Naive B cell (primary cell): ENCODE data around the gene ZEB2. TPM values are rescaled to one million over a fixed set of nuclear protein-coding genes. Genes with fewer than 3 reads are reported as not detected.
A peak's percentile ranks its signal among the peaks of the same experiment; 100 is the strongest.

Experiments used
- ATAC-seq, 2 donors: fragments of 150-1000 bp; cut with Tn5 transposase; 2 replicates each; pipeline ENCODE4 v1.10.0; 2021; ENCODE audit warnings: low read depth in 2 of 2, mild to moderate bottlenecking in 2 of 2, moderate library complexity in 2 of 2
- DNase-seq: peaks from one replicate; pipeline ENCODE4 v3.0.0; 2022
- H3K27ac Mint-ChIP-seq, 6 donors: one replicate each; pipeline ENCODE4 v1.8.0; 2020 to 2022; ENCODE audit warnings: mild to moderate bottlenecking in 6 of 6, mixed read lengths in 6 of 6, moderate library complexity in 5 of 6, inconsistent platforms in 2 of 6
- H3K27me3 Mint-ChIP-seq, 3 donors: one replicate each; pipeline ENCODE4 v1.8.0; 2021 to 2022; ENCODE audit warnings: mixed read lengths in 3 of 3, mild to moderate bottlenecking in 1 of 3
- H3K36me3 Mint-ChIP-seq, 2 donors: one replicate each; pipeline ENCODE4 v1.8.0; 2020 to 2022; ENCODE audit warnings: mixed read lengths in 2 of 2, inconsistent platforms in 1 of 2, mild to moderate bottlenecking in 1 of 2
- H3K4me1 Mint-ChIP-seq, 3 donors: one replicate each; pipeline ENCODE4 v1.8.0; 2020 to 2022; ENCODE audit warnings: mixed read lengths in 3 of 3, inconsistent platforms in 1 of 3, mild to moderate bottlenecking in 1 of 3, moderate library complexity in 1 of 3
- H3K4me3 Mint-ChIP-seq, 8 donors: one replicate each; pipeline ENCODE4 v1.8.0; 2020 to 2022; ENCODE audit warnings: mild to moderate bottlenecking in 8 of 8, mixed read lengths in 8 of 8, moderate library complexity in 8 of 8, inconsistent platforms in 2 of 8
- H3K9me3 Mint-ChIP-seq, 7 donors: one replicate each; pipeline ENCODE4 v1.8.0; 2020 to 2022; ENCODE audit warnings: mixed read lengths in 7 of 7, mild to moderate bottlenecking in 5 of 7, inconsistent platforms in 2 of 7, moderate library complexity in 1 of 7
- polyA plus RNA-seq, 6 donors: library from polyadenylated mRNA; unstranded; fragments of 300-500 nt; fragmentation: Illumina TruSeq; gene quantifications; one replicate each; pipeline ENCODE4 v1.2.3, GENCODE V29; 2021; ENCODE audit warnings: low read depth in 6 of 6

Gene ZEB2
- polyA plus RNA-seq, 6 donors from 2014 or later = 62.2 to 96.5 (median 73.1) TPM

- H3K4me3 Mint-ChIP-seq = no peak overlapping the region
- no peak for ATAC-seq
- H3K27me3 Mint-ChIP-seq = no peaks in the 10 kb centered on the region
- H3K36me3 Mint-ChIP-seq = no peaks in the 10 kb centered on the region
- peaks cover 63 to 75% (median 72%) of the 10 kb centered on the region in 3 donors for H3K4me1 Mint-ChIP-seq
- no peak for DNase-seq
- no peaks in the 10 kb centered on the region for H3K9me3 Mint-ChIP-seq
- H3K27ac Mint-ChIP-seq = peak overlapping the region in 5 of 6 donors; percentile 0 to 76 (median 22)
These were observed 23.6 kb downstream of the ZEB2 start for GRCh38 chr2:144496092-144496976.

GRCh38 chr2:144495227-144496091 is 24.5 kb downstream of the ZEB2 start:
- no peaks in the 10 kb centered on the region for H3K36me3 Mint-ChIP-seq
- H3K27ac Mint-ChIP-seq = peak overlapping the region in 5 of 6 donors; percentile 22 to 83 (median 56)
- H3K9me3 Mint-ChIP-seq = no peaks in the 10 kb centered on the region
- H3K27me3 Mint-ChIP-seq = no peaks in the 10 kb centered on the region
- peak overlapping the region in 4 of 8 donors; percentile 1 to 75 (median 31) for H3K4me3 Mint-ChIP-seq
- H3K4me1 Mint-ChIP-seq = peaks cover 56 to 73% (median 70%) of the 10 kb centered on the region in 3 donors
- ATAC-seq (no peak), DNase-seq (no peak)

- H3K4me3 Mint-ChIP-seq = peak overlapping the region in 3 of 8 donors; percentile 8 to 41 (median 38)
- H3K27ac Mint-ChIP-seq = peak overlapping the region in 4 of 6 donors; percentile 18 to 72 (median 52)
- H3K27me3 Mint-ChIP-seq = no peaks in the 10 kb centered on the region
- H3K36me3 Mint-ChIP-seq = no peaks in the 10 kb centered on the region
- ATAC-seq = peak; percentile 75 to 79
- no peaks in the 10 kb centered on the region for H3K9me3 Mint-ChIP-seq
- peaks cover 50 to 65% (median 62%) of the 10 kb centered on the region in 3 donors for H3K4me1 Mint-ChIP-seq
- DNase-seq = no peak
These were observed 26.7 kb downstream of the ZEB2 start for GRCh38 chr2:144493027-144493809.

GRCh38 chr2:144490857-144491256 is 29.1 kb downstream of the ZEB2 start:
- Mint-ChIP-seq H3K4me1 (peaks cover 45 to 58% (median 54%) of the 10 kb centered on the region in 3 donors), H3K36me3 (no peaks in the 10 kb centered on the region), H3K27me3 (no peaks in the 10 kb centered on the region), H3K4me3 (no peak overlapping the region), H3K27ac (peak overlapping the region in 2 of 6 donors; percentile 9 to 54), H3K9me3 (no peaks in the 10 kb centered on the region)
- ATAC-seq (peak in 1 of 2 donors; percentile 43), DNase-seq (no peak)

GRCh38 chr2:144490017-144490416 is 29.9 kb downstream of the ZEB2 start:
- no peaks in the 10 kb centered on the region for H3K36me3 Mint-ChIP-seq
- no peaks in the 10 kb centered on the region for H3K27me3 Mint-ChIP-seq
- H3K9me3 Mint-ChIP-seq = no peaks in the 10 kb centered on the region
- DNase-seq (no peak), ATAC-seq (no peak)
- H3K27ac Mint-ChIP-seq = peak overlapping the region in 1 of 6 donors; percentile 9
- H3K4me1 Mint-ChIP-seq = peaks cover 36 to 52% (median 49%) of the 10 kb centered on the region in 3 donors
- H3K4me3 Mint-ChIP-seq = no peak overlapping the region

- Mint-ChIP-seq H3K4me1 (peaks cover 35 to 48% (median 43%) of the 10 kb centered on the region in 3 donors), H3K4me3 (no peak overlapping the region), H3K36me3 (no peaks in the 10 kb centered on the region), H3K27me3 (no peaks in the 10 kb centered on the region), H3K27ac (peak overlapping the region in 2 of 6 donors; percentile 21 to 53), H3K9me3 (no peaks in the 10 kb centered on the region)
- DNase-seq = no peak
- no peak for ATAC-seq
These were observed 30.5 kb downstream of the ZEB2 start for GRCh38 chr2:144489315-144489916.

GRCh38 chr2:144484201-144484948 is 35.5 kb downstream of the ZEB2 start:
- Mint-ChIP-seq H3K9me3 (no peaks in the 10 kb centered on the region), H3K4me1 (peaks cover 49 to 58% (median 56%) of the 10 kb centered on the region in 3 donors), H3K4me3 (no peak overlapping the region), H3K27me3 (no peaks in the 10 kb centered on the region), H3K36me3 (peaks cover 13 to 14% of the 10 kb centered on the region in 2 donors), H3K27ac (peak overlapping the region in 4 of 6 donors; percentile 35 to 87 (median 58))
- DNase-seq (no peak), ATAC-seq (no peak)

- ATAC-seq = no peak
- no peak overlapping the region for H3K4me3 Mint-ChIP-seq
- H3K4me1 Mint-ChIP-seq = peaks cover 54 to 60% (median 56%) of the 10 kb centered on the region in 3 donors
- no peaks in the 10 kb centered on the region for H3K27me3 Mint-ChIP-seq
- H3K27ac Mint-ChIP-seq = peak overlapping the region in 2 of 6 donors; percentile 1 to 7
- H3K9me3 Mint-ChIP-seq = no peaks in the 10 kb centered on the region
- no peak for DNase-seq
- peaks cover 13 to 14% of the 10 kb centered on the region in 2 donors for H3K36me3 Mint-ChIP-seq
These were observed 38.3 kb downstream of the ZEB2 start for GRCh38 chr2:144481666-144482065.

GRCh38 chr2:144481109-144481508 is 38.8 kb downstream of the ZEB2 start:
- Mint-ChIP-seq H3K27me3 (no peaks in the 10 kb centered on the region), H3K4me3 (no peak overlapping the region), H3K27ac (peak overlapping the region in 4 of 6 donors; percentile 2 to 80 (median 35)), H3K9me3 (no peaks in the 10 kb centered on the region), H3K36me3 (peaks cover 13 to 14% of the 10 kb centered on the region in 2 donors), H3K4me1 (peaks cover 59 to 65% (median 61%) of the 10 kb centered on the region in 3 donors)
- ATAC-seq (no peak), DNase-seq (no peak)

- Mint-ChIP-seq H3K4me1 (peaks cover 63 to 65% (median 64%) of the 10 kb centered on the region in 3 donors), H3K4me3 (no peak overlapping the region), H3K27me3 (no peaks in the 10 kb centered on the region), H3K9me3 (no peaks in the 10 kb centered on the region), H3K36me3 (peaks cover 13 to 14% of the 10 kb centered on the region in 2 donors), H3K27ac (peak overlapping the region in 3 of 6 donors; percentile 50 to 79 (median 60))
- DNase-seq = no peak
- no peak for ATAC-seq
These were observed 39.6 kb downstream of the ZEB2 start for GRCh38 chr2:144480285-144480684.

GRCh38 chr2:144479659-144480058 is 40.3 kb downstream of the ZEB2 start:
- Mint-ChIP-seq H3K27me3 (no peaks in the 10 kb centered on the region), H3K36me3 (peaks cover 13 to 14% of the 10 kb centered on the region in 2 donors), H3K9me3 (no peaks in the 10 kb centered on the region), H3K4me3 (peak overlapping the region in 1 of 8 donors; percentile 10), H3K4me1 (peaks cover 65 to 67% (median 66%) of the 10 kb centered on the region in 3 donors), H3K27ac (peak overlapping the region in 2 of 6 donors; percentile 44 to 60)
- DNase-seq (no peak), ATAC-seq (no peak)

- DNase-seq (no peak), ATAC-seq (no peak)
- peak overlapping the region in 1 of 8 donors; percentile 44 for H3K4me3 Mint-ChIP-seq
- H3K9me3 Mint-ChIP-seq = no peaks in the 10 kb centered on the region
- peaks cover 61 to 65% (median 63%) of the 10 kb centered on the region in 3 donors for H3K4me1 Mint-ChIP-seq
- peaks cover 13 to 14% of the 10 kb centered on the region in 2 donors for H3K36me3 Mint-ChIP-seq
- H3K27ac Mint-ChIP-seq = peak overlapping the region in 1 of 6 donors; percentile 12
- H3K27me3 Mint-ChIP-seq = no peaks in the 10 kb centered on the region
These were observed 40.8 kb downstream of the ZEB2 start for GRCh38 chr2:144479138-144479537.
